ENCODE results near the gene PERM1.
"Not testable (repeated sequence)": the region's sequence is repeated elsewhere in the genome, so short reads cannot be mapped to it uniquely, and the experiment has no call there.

PERM1 gene

DNA sequence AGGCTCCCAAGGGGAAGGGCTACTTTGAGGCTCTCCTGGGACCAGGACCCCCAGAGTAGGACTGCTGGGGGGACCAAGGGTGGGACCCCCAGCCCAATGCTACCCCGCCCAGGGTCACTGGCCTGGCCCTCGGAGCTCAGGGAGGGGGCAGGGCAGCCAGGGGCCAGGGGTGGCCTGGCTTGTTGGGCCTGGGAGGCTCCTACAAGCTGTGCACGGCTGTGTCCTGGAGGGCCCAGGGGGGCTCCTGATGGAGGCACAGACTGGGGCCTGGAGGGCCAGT is 15.8 kb upstream of the PERM1 start:
- DNase-seq, result no peak

DNA sequence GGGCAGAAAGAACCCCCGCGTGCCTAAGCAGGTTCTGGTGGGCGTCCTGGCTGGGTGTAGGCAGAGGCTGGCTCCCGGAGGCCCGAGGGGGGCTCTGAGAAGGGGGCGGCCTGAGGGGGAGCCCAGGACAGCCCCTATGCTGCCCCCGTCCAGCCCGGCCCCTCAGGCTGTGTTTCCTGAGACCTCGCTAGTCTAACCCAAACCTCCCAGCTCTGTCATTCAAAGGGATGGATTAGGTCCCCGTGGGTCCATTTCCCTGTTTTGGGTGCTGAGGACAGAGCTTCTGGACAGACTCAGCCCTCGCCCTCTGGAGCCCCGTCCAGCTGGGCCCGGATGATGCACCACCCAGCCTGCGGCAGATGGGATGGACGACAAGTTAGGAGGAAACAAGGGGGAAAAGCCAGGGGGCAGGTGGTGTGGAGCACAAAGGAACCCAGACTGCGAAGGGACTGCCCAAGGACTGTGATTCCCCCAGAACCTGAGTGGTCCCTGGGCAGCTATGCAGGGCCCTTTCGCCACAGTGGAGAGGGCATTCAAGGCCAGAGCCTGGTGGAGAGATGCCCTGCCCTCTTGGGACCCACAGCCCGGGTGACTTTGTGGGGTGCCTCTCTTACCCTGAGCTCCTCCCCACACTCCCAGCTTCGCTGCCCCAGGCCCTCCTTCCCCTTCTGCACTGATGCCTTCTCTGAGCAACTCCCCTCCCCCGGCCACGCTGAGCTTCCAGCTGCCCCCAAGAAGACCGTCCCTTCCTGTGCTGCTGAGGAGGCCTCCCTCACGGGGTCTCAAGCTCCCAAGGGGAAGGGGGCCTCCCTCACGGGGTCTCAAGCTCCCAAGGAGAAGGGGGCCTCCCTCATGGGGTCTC is 15.2 kb upstream of the PERM1 start:
- no peak for DNase-seq

DNA sequence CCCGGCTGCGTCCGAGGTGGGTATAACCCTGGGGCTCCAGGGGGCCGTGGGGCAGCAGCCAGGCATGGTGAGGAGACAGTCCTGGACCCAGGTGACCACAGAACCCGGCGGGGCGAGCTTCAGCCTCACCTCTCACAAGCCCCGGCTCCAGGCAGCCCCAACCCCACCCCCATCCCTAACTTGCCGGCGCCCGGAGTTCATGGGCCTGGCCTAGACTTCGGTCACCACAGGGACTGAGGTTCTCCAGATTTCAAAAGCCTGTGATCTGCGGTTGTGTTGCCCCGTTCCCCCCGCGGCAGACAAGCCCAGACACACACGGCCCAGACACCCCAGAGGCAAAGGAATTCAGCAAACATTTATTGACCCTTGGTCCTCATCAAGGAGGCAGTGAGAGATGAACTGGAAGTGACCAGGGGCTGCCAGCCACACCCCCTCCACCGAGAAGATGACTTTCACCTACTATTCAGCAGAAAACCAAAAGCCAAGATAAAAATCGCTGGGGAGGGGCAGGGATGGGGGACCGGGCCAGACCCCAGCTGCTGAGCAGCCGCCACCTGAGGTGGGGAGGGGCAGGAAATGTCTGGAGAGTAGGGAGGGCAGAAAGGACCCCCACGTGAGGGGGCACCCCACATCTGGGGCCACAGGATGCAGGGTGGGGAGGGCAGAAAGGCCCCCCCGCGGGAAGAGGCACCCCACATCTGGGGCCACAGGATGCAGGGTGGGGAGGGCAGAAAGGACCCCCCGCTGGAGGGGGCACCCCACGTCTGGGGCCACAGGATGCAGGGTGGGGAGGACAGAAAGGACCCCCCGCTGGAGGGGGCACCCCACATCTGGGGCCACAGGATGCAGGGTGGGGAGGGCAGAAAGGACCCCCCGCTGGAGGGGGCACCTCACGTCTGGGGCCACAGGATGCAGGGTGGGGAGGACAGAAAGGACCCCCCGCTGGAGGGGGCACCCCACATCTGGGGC is 14.1 kb upstream of the PERM1 start:
- no peak for DNase-seq

DNA sequence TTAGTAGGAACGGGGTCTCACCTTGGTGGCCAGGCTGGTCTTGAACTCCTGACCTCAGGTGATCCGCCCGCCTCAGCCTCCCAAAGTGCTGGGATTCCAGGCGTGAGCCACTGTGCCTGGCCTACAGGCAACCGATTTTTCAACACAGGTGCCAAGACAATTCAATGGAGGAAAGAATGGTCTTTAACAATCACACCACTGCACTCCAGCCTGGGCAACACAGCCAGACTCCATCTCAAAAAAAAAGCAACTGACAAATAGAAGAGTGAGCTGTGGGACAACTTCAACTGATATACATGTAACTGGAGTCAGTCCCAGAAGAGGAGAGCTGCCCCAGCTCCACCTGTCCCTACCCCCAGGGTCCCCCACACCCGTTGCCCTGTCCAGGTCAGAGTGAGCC is 12.7 kb upstream of the PERM1 start:
- DNase-seq, result not testable (repeated sequence)

DNA sequence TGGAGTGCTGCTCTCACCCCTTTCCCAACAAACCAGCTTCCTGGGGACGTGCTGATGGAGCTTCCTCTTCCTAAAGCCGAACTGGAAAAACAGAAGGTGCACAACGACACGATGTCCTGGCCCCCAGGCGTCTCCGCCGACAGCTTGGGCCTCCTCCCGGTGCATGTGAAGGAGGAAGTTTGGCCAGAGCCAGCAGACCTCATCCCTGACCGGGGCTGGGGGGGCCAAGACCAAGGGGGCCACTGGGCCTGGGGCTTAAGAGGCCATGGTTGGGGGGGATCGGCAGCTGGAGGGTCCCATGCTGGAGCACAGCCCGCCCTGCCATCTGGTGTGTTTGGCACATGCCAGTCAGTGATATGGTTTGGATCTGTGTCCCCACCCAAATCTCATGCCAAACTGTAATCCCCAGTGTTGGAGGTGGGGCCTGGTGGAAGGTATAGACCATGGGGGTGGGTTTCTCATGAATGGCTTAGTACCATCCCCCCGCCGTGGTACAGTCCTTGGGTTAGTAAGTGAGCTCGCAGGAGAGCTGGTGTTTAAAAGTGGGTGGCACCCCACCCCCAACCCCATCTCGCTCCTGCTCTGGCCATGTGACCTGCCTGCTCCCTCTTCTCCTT is 11.6 kb upstream of the PERM1 start:
- DNase-seq, result no peak

DNA sequence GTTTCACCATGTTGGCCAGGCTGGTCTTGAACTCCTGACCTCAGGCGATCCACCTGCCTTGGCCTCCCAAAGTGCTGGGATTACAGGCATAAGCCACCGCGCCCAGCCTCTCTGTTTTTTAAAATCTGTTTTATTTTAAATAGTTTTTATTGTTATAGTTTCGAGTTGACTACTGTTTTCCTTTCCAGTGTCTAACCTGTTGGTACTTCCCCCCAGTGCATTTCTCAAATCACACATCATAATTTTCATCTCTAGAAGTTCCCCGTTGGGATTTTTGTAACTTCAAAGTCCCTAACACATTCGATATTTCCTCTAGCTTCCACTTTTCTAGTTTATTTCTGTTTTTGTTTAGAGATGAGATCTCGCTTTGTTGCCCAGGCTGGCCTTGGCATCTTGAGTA is 10.5 kb upstream of the PERM1 start:
- no peak for DNase-seq

DNA sequence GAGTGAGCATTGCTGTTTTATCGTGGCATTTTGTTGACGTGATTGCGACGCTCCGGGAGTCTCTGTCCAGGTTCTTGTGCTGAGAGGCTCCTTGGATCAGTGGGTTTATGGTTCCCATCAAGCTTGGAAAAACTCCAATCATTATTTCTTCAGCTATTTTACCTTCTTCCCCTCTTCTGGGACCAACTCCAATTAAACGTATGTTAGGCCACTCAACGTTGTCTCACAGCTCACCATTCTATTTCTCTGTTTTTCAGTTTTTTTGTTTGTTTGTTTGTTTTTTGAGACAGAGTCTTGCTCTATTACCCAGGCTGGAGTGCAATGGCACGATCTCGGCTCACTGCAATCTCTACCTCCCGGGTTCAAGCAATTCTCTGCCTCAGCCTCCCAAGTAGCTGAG is 10.0 kb upstream of the PERM1 start:
- DNase-seq, result no peak

DNA sequence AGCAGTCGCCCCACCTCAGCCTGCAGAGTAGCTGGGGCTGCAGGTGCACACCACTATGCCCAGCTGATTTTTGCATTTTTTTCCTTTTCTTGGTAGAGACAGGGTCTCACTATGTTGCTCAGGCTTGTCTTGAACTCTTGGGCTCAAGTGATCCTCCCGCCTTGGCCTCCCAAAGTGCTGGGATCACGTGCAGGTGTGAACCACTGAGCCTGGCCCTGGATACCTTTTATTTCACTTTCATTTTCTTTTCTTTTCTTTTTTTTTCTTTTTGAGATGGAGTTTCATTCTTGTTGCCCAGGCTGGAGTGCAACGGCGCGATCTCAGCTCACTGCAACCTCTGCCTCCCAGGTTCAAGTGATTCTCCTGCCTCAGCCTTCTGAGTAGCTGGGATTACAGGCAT is 9.4 kb upstream of the PERM1 start:
- not testable (repeated sequence) for DNase-seq

DNA sequence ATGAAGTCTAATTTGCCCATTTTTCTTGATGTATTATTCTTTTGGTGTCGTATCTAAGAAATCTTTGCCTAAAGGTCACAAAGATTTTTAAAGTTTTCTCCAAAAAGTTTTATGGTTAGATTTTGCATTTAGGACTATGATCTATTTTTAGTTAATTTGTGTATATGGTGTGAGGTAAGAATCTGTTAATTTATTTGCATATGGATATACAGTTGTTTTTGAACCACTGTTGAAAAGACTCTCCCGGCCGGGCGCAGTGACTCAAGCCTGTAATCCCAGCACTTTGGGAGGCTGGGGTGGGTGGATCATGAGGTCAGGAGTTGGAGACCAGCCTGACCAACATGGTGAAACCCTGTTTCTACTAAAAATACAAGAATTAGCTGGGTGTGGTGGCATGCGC is 6.2 kb upstream of the PERM1 start:
- DNase-seq, result not testable (repeated sequence)

DNA sequence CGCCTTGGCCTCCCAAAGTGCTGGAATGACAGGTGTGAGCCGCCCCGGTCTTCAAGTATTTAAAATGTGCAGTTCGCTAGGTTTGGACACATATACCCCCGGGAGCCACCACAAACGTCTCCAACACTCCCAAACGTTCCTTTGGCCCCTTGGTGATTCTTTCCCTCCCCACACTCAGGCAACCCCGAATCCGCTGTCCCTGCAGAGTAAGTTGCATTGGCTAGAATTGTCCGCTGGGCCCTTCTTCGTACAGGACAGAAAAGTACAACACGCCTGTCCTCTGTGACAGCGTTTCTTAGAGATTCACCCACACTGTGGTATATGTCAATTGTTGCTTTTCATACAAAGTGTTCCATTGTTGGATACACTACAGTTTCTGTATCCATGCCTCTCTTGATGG is 3.2 kb upstream of the PERM1 start:
- DNase-seq, result no peak

DNA sequence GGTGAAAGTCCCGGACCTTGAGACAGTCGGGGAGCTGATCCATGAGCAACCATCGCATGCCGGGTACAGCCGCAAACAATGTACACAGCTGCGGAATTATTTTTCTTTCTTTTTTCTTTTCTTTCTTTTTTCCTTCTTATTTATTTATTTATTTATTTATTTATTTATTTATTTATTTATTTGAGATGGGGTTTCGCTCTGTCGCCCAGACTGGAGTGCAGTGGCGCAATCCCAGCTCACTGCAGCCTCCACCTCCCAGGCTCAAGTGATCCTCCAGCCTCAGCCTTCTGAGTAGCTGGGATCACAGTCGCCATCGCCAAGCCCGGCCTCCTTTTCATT is 2.6 kb upstream of the PERM1 start:
- DNase-seq, result no peak

DNA sequence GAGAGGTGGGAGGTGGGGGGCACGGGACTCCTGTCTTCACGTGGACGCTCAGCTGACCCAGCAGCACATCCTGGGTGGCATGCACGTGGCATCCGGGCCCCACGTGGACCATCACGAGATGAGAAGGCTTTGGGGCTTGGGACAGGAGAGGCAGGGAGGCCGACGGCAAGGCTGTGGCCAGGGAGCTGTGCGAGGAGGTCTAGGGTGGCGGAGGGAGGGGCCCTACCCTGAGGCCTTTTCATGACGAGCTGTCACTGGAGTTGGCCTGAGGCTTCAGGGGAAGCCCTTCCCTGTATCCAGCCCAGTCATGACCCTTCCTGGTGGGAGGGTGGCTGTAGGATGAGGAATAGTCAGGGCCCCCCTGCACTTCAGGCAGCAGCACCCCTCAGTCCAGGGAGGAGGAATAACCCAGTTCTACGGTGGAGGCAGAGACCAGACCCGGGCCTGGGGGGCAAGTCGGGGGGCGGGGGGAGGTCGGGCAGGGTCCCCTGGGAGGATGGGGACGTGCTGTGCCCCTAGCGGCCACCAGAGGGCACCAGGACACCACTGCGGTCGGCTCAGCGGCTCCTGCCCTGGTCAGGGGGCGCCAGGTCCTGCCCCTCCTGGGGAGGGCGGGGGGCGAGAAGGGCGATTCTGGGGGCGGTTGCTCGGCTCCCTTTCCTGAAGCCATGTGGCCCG is 2.0 kb upstream of the PERM1 start:
- DNase-seq, result no peak

DNA sequence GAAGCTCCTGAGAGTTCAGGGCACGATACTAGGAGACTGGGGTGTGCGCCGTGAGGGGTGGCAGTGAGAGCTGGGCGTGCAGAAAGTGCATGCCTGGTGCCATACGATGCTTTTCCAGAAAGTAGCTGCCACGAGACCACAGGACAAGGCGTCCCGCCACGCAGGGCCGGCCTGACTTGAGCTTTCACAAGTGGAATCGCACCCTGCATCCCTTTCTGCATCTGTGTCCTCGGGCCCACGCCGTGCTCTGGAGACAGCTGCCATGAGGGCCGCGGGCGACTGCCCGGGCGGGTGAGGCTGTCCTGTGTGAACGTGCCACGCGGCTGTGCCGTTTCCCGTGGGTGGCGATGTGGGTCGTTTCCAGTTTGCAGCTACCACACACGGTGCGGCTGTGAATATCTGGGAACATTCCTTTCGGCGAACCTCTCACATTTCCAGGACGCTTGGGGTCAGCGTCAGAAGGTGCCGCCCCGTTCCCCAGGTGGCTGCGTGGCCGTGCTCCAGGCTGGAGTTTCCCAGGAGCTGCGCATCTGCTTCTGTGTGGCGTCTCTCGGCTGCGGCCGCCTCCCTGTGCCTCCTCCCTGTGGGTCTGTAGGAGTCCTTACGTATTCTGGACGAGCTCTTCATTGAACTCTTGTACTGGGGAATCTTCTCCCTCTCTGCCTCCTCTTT is 1.0 kb upstream of the PERM1 start:
- DNase-seq, result no peak

DNA sequence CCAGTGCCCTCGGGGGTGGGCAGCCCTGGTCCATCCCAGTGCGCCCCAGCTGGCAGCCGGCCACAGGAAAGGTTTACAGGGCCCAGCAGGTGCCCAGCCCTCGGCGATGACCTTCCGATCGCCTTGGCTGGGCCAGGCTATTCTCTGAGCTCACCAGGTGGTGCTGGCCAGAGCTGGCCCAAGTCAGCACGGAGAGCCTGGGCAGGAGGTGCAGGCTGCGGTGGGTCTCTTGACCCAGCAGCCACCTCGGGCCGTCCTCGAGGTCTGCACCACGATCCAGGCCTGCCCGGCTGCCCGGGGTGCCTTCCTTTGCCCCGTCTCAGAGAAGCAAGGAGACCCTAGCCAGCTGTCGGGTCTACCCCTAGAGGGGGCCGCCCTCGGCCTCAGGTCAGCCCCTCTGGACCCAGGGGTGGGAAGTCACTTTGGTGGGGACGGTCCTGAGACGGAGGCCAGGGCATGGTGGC is 370 bp downstream of the PERM1 start:
- DNase-seq, result no peak

DNA sequence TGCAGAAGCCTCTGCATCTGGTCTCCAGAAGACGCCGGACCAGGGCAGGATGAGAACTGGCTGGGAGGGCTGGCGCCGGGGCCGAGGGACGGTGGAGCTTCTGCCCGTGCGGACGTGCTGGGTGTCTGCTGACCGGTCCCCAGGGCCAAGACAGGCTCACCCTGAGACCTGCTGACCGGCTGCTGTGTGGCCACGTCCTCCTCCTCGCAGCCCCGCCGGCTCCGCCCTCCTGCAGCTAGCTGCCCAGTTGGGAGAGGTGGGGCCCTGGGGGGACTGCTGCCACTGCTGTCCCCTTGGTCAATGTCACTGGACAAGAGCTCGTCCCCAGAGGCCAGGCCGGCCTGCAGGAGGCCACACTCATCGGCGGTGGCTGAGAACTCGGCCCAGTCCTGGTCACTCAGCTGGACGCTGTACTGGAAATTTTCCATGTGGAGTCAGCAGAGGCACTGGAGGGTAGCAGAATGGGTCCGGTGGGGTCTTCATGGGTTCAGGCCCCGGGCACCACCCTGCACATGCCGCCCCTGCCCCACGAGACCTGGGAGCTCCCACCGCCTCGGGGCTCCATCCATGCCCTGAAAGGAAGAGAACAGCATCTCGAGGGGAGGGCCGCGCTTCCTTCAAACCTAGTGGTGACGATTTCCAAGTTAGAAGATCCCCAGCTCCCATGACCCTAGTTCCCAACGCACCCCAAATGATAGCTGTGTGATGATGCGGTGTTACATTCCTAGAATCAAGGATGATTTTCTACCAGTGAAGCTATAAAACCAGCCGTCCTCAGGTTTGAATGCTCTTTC is 1.1 kb downstream of the PERM1 start:
- no peak for DNase-seq

DNA sequence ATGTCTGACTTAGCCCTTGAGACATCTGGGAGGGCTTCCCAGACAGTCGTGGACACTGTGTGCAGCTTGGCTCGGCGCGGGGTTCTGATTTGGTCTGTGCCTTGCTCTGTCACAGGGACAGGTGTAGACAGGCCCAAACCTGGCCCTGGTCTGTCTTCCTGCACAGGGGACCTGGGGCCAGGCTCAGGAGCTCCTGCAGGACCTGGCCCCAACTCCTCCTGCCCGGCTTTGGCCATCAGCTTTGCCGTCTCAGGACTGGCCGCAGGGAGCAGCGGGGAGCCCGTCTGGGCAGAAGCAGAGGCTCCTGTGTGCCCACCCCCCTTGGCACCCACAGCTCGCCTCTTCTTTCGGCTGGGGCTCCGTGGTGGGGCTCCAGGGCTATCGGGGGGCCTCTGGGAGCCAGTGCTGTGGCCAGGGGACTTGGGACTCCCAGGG is 1.7 kb downstream of the PERM1 start:
- no peak for DNase-seq

DNA sequence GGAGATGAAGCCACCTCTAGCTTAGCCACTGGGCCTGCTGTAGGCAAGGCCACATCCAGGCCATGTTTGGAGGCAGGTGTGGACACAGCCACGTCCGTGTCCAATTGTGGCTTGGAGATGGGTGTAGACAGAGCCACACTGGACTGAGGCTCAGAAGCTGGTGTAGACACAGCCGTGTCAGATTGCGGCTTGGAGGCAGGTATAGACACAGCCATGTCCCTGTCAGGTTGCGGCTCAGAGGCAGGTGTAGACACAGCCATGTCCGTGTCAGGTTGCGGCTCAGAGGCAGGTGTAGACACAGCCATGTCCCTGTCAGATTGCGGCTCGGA is 2.2 kb downstream of the PERM1 start:
- no peak for DNase-seq

DNA sequence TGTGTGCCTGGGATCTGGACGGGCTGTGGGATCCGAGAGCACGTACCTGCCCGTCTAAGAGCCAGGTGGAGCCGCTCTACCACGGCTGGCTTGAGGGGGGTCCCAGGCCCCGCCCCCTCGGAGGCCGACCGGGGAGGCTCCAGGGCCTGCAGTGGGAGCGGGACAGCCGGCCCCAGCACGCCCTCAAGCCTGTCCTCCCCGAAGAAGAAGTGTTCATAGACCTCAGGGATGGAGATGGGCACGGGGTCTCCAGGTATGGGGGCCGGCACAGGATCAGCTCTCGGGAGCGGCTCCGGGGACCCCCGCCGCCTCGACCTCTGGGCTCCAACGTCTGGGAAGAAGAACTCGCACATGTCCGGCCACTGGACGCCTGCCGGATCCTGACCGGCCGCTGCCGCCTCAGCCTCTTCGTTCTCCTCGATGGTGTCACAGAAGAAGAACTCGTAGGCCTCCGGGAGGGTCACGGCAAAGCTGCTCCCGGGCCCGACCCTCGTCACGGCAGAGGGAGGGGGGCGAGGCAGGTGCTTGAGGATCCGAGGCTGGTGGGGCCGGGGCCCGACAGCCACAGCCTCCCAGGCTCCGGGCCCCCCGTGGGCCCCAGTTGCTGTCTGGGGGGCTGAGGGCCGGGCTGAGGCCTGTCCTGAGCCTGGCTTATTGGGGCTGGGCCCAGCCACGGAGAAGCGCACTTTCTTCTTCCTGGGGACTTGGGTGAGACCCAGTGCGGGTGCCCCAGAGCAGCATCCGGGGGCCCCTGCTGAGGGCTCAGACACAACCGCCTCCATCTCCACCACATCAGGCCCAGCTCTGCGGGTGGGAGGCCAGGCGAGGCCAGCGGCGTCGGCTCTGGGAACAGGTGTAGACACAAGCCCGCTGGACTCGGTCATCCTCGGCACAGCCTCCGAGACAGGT is 2.8 kb downstream of the PERM1 start:
- DNase-seq, result no peak

DNA sequence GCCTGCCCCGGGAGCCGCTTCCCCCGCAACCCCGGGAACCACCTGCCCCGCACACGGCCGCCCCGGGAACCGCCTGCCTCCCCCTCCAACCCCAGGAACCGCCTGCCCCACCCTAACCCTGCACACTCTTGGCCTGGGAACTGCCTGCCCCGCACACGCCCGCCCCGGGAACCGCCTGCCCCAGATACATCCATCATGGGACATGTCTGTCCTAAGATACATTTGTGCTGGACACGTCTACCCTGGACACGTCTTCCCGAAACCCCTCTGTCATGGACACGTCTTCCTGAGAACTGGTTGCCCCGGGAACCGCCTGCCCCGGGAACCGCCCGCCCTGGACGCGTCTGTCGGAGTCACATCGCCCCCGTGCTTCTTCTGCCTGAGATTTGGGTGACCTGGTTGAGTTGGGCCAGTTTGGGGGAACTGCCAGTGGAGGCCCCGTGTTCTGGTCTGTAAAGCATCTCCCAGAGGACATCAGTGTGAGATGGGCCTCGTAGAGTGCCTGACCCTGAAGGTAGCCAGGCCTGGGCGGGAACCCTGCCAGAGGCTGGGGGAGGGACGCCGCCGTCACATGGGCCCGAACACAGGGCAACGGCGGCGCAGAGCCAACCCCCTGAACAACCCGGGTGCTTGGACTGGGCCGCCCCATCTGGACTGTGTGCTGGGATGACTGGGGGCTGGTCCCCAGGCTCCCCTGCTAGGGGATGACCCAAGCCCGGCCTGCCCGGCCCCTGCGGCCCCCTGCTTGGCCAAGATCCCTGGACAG is 3.6 kb downstream of the PERM1 start:
- no peak for DNase-seq

DNA sequence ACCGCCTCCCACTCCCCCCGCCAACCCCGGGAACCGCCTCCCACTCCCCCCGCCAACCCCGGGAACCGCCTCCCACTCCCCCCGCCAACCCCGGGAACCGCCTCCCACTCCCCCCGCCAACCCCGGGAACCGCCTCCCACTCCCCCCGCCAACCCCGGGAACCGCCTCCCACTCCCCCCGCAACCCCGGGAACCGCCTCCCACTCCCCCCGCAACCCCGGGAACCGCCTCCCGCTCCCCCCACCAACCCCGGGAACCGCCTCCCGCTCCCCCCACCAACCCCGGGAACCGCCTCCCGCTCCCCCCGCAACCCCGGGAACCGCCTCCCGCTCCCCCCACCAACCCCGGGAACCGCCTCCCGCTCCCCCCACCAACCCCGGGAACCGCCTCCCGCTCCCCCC is 5.1 kb downstream of the PERM1 start:
- not testable (repeated sequence) for DNase-seq
